ENCODE results near the gene NSUN7. TPM values are rescaled to one million over a fixed set of nuclear protein-coding genes. Genes with fewer than 3 reads are reported as not detected.
"Not testable (repeated sequence)": the region's sequence is repeated elsewhere in the genome, so short reads cannot be mapped to it uniquely, and the experiment has no call there.

Gene NSUN7
- total and polyA plus RNA-seq, 8 donors, result 5.3 to 19.1 (median 15.6) TPM

- Histone ChIP-seq H3K27ac (peak overlapping the region in 1 of 2 donors; percentile 75), H3K27me3 (no peaks in the 10 kb centered on the region), H3K4me3 (peak overlapping the region in 1 of 2 donors; percentile 9), H3K4me1 (peaks cover 0 to 14% of the 10 kb centered on the region in 2 donors), H3K9me3 (no peaks in the 10 kb centered on the region), H3K36me3 (no peaks in the 10 kb centered on the region)
- intact Hi-C loops (cut with DNase I), result no loop called here
- ATAC-seq (peak; percentile 74), DNase-seq (no peak)
- TF ChIP-seq CTCF (IDR thresholded peaks at IDR 0.05), result no peak
Measured at GRCh38 chr4:40710484-40711254, 39.1 kb upstream of the NSUN7 start.

- ATAC-seq; H3K4me3 ChIP-seq; H3K36me3 ChIP-seq; intact Hi-C loops (cut with DNase I); H3K27ac ChIP-seq; H3K9me3 ChIP-seq; H3K27me3 ChIP-seq; DNase-seq: not testable (repeated sequence)
- peaks cover 0 to 14% of the 10 kb centered on the region in 2 donors for H3K4me1 ChIP-seq
Measured at GRCh38 chr4:40713001-40713400, 36.8 kb upstream of the NSUN7 start.

GRCh38 chr4:40713798-40714197 is 36.0 kb upstream of the NSUN7 start:
- Histone ChIP-seq H3K4me3 (no peak overlapping the region), H3K9me3 (no peaks in the 10 kb centered on the region), H3K4me1 (peaks cover 0 to 18% of the 10 kb centered on the region in 2 donors), H3K27ac (no peak overlapping the region), H3K36me3 (no peaks in the 10 kb centered on the region), H3K27me3 (no peaks in the 10 kb centered on the region)
- no peak for ATAC-seq
- intact Hi-C loops (cut with DNase I), result no loop called here
- TF ChIP-seq CTCF (IDR thresholded peaks at IDR 0.05), result no peak
- no peak for DNase-seq

- Histone ChIP-seq H3K36me3 (no peaks in the 10 kb centered on the region), H3K9me3 (no peaks in the 10 kb centered on the region), H3K4me1 (peaks cover 2 to 41% of the 10 kb centered on the region in 2 donors), H3K27me3 (no peaks in the 10 kb centered on the region), H3K4me3 (no peak overlapping the region), H3K27ac (no peak overlapping the region)
- no peak for TF ChIP-seq CTCF (IDR thresholded peaks at IDR 0.05)
- intact Hi-C loops (cut with DNase I), result no loop called here
- ATAC-seq, result peak; percentile 47
- no peak for DNase-seq
Measured at GRCh38 chr4:40718586-40718985, 31.2 kb upstream of the NSUN7 start.

GRCh38 chr4:40719008-40719623 is 30.6 kb upstream of the NSUN7 start:
- Histone ChIP-seq H3K9me3 (no peaks in the 10 kb centered on the region), H3K27ac (no peak overlapping the region), H3K27me3 (no peaks in the 10 kb centered on the region), H3K36me3 (no peaks in the 10 kb centered on the region), H3K4me1 (peaks cover 2 to 44% of the 10 kb centered on the region in 2 donors), H3K4me3 (no peak overlapping the region)
- peak; percentile 87 for ATAC-seq
- intact Hi-C loops (cut with DNase I), result no loop called here
- peak; percentile 10 to 18 for TF ChIP-seq CTCF (IDR thresholded peaks at IDR 0.05)
- peak in 1 of 4 donors; percentile 53 for DNase-seq

Measured in left lung (tissue), 10 donors.